Ascending aorta (tissue), 2 donors: ENCODE data around the gene NCAN. TPM values are rescaled to one million over a fixed set of nuclear protein-coding genes. Genes with fewer than 3 reads are reported as not detected.

Experiments
- DNase-seq, 2 donors: peaks; one replicate each; pipeline ENCODE4 v3.0.0-alpha.2; 2019; ENCODE audit warnings: low spot score in 2 of 2
- H3K27ac ChIP-seq, 2 donors: fragments of 200-600 bp; sonication (generic); one replicate each; pipeline ENCODE4 v1.5.1; 2016 to 2017; ENCODE audit warnings: mild to moderate bottlenecking in 1 of 2
- H3K27me3 ChIP-seq: fragments of 200-600 bp; sonication (generic); one replicate; pipeline ENCODE4 v1.5.1; 2017
- H3K36me3 ChIP-seq, 2 donors: fragments of 200-600 bp; sonication (generic); one replicate each; pipeline ENCODE4 v1.5.1; 2016
- H3K4me1 ChIP-seq, 2 donors: fragments of 200-600 bp; sonication (generic); one replicate each; pipeline ENCODE4 v1.5.1; 2016 to 2017; ENCODE audit warnings: mild to moderate bottlenecking in 1 of 2
- H3K4me3 ChIP-seq, 2 donors: fragments of 200-600 bp; sonication (generic); one replicate each; pipeline ENCODE4 v1.5.1; 2016 to 2017; ENCODE audit warnings: mild to moderate bottlenecking in 1 of 2
- H3K9me3 ChIP-seq, 2 donors: fragments of 200-600 bp; sonication (generic); one replicate each; pipeline ENCODE4 v1.5.1; 2016
- intact Hi-C: fragments of 100-400 bp; cut with DNase I; formaldehyde crosslinking; loops from one replicate; pipeline ENCODE4 v1.15.1; 2023
- total RNA-seq: library from RNA; depleted of rRNA; stranded (reverse); fragments of >200 nt; gene quantifications from one replicate; pipeline ENCODE4 v1.1.0, GENCODE V29; 2016
- TF ChIP-seq, protein P1 (sequence below), 3 experiments: fragments of 200-600 bp in 2 of 3; fragments of 450-650 bp in 1 of 3; sonication (generic) in 2 of 3; IDR thresholded peaks; one replicate each; pipeline ENCODE4 v1.5.1; 2016 to 2019; ENCODE audit warnings: antibody characterized with exemption in 3 of 3, mild to moderate bottlenecking in 1 of 3, moderate library complexity in 1 of 3

NCAN gene
- total RNA-seq, 1 donor from 2014 or later = not detected

DNA sequence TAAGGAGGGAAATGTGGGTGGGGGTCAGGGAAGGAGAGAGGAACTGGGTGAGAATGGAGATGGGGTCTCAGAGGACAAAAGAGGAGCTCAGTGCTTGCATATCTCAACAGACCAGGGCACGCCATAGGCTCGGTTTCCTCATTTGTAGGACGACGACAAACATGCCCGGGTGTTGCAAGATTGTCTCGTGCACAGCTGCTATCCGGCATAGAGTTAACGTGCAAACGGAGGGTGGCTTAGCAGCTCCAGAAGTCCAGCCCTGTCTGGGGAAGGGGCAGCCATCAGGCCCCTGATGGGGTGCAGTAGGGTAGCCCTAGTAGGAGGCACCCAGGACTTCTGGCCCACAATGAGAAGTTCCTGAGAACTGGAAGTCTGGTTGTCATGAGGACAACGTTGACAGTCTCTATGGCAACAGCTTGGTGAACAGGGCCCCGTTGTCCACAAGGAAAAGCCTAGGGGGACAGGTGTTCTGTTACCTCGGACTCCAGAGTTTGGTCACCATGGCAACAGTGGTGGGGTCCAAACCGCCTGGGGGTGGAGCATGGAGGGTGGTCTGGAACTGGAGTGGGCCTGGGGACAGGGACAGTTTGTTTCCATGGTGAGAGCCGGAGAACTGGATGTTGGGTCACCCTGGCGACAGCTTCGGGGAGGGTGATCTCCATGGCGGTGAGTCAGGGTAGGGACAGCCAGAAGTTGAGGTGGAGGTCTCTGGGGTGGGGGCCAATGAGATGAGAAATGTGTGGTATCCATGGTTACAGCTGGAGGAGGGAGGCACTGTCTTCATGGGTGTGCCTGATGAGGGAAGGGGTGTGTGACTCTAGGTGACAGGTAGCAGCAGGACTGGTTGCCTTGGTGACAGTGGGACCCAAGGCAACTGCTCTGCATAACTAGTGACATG, 44.6 kb downstream of the NCAN start:
- DNase-seq = no peak
- no peak overlapping the region for H3K4me3 ChIP-seq
- TF ChIP-seq, protein P1, sequence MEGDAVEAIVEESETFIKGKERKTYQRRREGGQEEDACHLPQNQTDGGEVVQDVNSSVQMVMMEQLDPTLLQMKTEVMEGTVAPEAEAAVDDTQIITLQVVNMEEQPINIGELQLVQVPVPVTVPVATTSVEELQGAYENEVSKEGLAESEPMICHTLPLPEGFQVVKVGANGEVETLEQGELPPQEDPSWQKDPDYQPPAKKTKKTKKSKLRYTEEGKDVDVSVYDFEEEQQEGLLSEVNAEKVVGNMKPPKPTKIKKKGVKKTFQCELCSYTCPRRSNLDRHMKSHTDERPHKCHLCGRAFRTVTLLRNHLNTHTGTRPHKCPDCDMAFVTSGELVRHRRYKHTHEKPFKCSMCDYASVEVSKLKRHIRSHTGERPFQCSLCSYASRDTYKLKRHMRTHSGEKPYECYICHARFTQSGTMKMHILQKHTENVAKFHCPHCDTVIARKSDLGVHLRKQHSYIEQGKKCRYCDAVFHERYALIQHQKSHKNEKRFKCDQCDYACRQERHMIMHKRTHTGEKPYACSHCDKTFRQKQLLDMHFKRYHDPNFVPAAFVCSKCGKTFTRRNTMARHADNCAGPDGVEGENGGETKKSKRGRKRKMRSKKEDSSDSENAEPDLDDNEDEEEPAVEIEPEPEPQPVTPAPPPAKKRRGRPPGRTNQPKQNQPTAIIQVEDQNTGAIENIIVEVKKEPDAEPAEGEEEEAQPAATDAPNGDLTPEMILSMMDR (IDR thresholded peaks at IDR 0.05) = no peak
- no peaks in the 10 kb centered on the region for H3K36me3 ChIP-seq
- H3K4me1 ChIP-seq = no peaks in the 10 kb centered on the region
- H3K27me3 ChIP-seq = peaks cover 5% of the 10 kb centered on the region
- intact Hi-C loops = no loop called here
- no peak overlapping the region for H3K27ac ChIP-seq
- no peaks in the 10 kb centered on the region for H3K9me3 ChIP-seq

DNA sequence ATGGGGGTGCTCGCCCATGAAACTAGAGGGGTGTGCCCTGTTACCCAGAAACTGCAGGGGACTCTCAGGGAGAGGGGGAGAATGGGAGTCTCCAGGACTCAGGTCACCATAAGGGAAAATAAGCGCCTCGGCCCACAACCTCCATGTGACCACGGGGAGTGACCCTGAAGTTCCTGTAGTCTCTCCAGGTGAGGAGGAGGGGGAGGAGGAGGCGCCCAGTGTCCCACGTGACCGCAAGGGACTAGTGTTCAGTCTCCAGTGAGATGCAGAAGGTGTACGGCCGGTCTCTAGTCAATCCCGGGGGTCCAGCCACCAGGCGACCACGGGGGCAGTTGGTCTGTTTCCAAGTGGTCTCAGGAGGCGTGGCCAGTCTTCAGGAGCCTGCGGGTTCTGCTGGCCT, 45.4 kb downstream of the NCAN start:
- no peaks in the 10 kb centered on the region for H3K36me3 ChIP-seq
- H3K9me3 ChIP-seq = no peaks in the 10 kb centered on the region
- peaks cover 5% of the 10 kb centered on the region for H3K27me3 ChIP-seq
- TF ChIP-seq, protein P1 (IDR thresholded peaks at IDR 0.05) = no peak
- no peak overlapping the region for H3K4me3 ChIP-seq
- intact Hi-C loops = no loop called here
- DNase-seq = no peak
- H3K4me1 ChIP-seq = no peaks in the 10 kb centered on the region
- no peak overlapping the region for H3K27ac ChIP-seq

DNA sequence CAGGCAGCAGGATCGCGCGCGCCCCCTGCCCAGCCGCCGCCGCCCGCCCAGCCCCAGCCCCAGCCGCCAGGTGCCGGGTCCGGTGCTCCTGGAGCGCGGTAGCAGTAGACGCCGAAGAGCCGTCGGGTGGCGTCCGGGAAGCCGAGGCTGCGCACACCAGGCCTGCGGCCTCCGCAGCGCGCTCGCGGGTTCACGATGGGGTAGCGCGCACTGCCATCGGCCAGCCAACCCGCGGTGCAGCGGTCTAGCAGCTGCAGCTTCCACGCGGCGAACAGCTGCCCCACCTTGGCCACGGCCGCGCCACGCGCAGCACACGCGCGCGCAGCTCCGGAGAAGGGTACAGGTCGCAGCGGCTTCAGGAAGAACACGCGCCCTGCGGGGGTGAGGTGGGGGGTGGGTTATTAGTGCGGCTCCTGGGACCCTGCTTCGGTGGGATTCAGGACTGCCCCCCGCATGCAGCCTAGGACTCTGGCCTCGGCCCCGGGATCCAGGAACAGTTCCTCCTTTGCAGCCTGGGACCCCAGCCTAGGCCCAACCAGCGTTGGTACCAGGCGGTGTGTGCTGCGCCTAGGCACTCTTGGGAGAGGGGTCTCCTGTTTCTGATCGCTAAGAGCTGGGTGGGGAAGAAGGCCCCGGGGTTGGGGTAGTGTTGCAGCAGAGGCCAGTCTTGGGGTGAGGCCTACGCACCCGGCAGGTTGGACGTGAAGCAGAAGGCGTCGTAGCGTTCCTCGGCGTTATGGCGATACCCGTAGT, 46.3 kb downstream of the NCAN start:
- H3K27me3 ChIP-seq = peaks cover 5% of the 10 kb centered on the region
- no peak overlapping the region for H3K27ac ChIP-seq
- no peaks in the 10 kb centered on the region for H3K36me3 ChIP-seq
- TF ChIP-seq, protein P1 (IDR thresholded peaks at IDR 0.05) = no peak
- no peaks in the 10 kb centered on the region for H3K4me1 ChIP-seq
- intact Hi-C loops = no loop called here
- H3K4me3 ChIP-seq = no peak overlapping the region
- H3K9me3 ChIP-seq = no peaks in the 10 kb centered on the region
- no peak for DNase-seq

DNA sequence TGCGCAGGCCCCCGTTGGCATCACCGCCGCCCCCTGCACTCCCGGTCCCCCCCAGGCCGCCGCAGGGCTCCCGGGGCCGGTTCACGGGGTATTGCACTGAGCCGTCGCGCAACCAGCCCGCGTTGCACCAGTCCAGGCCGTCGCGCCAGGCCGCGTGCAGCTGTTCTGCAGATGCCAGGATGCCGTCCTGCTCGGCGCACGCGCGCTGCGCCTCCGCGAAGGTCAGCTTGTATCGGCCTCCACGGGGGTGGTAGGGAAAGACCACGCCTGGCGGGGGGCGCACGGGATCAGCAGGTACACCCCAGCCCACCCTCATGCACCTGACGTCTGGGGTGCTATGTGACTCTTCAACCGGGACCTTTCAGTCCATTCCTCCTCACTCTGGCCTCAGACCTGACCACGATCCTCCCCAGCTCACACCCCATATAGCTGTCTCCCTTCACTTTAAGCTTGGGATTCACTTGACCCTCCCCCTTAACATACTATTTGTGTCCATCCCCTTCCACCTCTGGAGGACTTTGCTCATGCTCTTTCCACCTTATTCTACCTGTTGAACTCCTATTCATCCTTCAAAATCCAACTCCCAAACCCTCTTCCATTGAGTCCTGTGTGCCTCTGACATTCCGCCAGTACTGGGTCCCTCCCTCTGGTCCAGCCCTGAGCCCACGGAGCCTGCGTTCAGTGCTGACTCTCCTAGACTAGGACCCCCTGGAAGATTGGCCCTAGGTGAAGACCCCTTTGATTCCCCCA, 47.0 kb downstream of the NCAN start:
- H3K27ac ChIP-seq = no peak overlapping the region
- no peak overlapping the region for H3K4me3 ChIP-seq
- H3K4me1 ChIP-seq = no peaks in the 10 kb centered on the region
- TF ChIP-seq, protein P1 (IDR thresholded peaks at IDR 0.05) = no peak
- DNase-seq = no peak
- H3K27me3 ChIP-seq = peaks cover 5% of the 10 kb centered on the region
- H3K36me3 ChIP-seq = no peaks in the 10 kb centered on the region
- no peaks in the 10 kb centered on the region for H3K9me3 ChIP-seq
- intact Hi-C loops = no loop called here

DNA sequence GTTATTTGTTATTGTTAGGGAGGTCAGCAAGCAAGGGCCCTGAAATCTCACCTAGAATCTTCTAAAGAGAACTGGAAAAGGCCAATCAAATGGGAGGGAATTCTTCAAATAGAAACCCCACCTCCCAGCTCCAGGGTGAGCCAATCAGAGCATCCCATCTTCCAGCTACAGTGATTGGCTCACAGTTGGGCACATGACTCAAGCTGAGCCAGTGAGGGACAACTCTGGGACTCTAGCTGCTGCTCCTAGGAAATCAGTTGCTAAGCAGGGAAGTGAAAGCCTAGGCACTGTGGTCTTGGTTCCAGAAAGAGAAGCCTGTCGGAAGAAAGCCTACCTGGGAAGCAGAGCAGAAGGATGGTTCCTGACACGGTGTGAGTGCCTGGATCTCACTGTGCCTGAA, 48.0 kb downstream of the NCAN start:
- intact Hi-C loops = no loop called here
- no peak overlapping the region for H3K4me3 ChIP-seq
- no peaks in the 10 kb centered on the region for H3K4me1 ChIP-seq
- H3K27ac ChIP-seq = no peak overlapping the region
- no peaks in the 10 kb centered on the region for H3K36me3 ChIP-seq
- TF ChIP-seq, protein P1 (IDR thresholded peaks at IDR 0.05) = no peak
- no peaks in the 10 kb centered on the region for H3K9me3 ChIP-seq
- no peak for DNase-seq
- H3K27me3 ChIP-seq = peaks cover 5% of the 10 kb centered on the region
